ENCODE data around the gene EWSR1.

DNA sequence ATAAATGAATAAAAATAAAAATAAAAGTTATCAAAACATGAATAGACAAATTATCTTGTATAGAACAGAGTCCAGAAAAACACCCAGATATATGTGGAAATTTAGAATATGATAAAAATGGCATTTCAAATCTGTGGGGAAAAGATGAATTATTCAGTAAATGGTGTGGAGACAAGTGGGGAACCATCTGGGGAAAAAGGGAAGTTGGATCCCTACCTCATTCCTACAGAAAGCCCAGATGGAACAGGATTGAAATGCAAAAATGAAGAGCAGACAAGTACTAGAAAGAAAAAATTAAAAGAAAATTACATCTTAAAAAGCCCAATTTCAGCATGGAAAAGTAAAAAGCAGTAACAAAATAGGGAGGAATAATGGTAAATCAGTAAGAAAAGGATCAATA is 55.6 kb downstream of the EWSR1 start:
- TF ChIP-seq POLR2A (IDR thresholded peaks at IDR 0.05; ENCODE audit: low read length), result no peak
- no peak for TF ChIP-seq GATA1 (IDR thresholded peaks at IDR 0.05; ENCODE audit: low read depth, low read length)

Data from erythroblast (primary cell).